ENCODE data around the gene TPCN2.

The TPCN2 gene

GRCh38 chr11:69052343-69053168 lies 3.8 kb downstream of the TPCN2 start:
- TF ChIP-seq CTCF (IDR thresholded peaks at IDR 0.05; ENCODE audit: low read depth, low read length, missing control alignments): no peak
- H3K4me3 ChIP-seq (ENCODE audit: low read depth, low read length): no peak overlapping the region
- H3K27me3 ChIP-seq (replicated peaks): no peaks in the 10 kb centered on the region
- in situ Hi-C loops (cut with HindIII; ENCODE audit: low pct_ligation_motif_present, low sequenced_read_pairs): no loop called here
- H3K27ac ChIP-seq: no peak overlapping the region
- no peak for DNase-seq
- H3K36me3 ChIP-seq (replicated peaks): peaks cover 2% of the 10 kb centered on the region

GRCh38 chr11:69053169-69053477 lies 4.4 kb downstream of the TPCN2 start:
- no peak for TF ChIP-seq CTCF (IDR thresholded peaks at IDR 0.05; ENCODE audit: low read depth, low read length, missing control alignments)
- no peak overlapping the region for H3K4me3 ChIP-seq (ENCODE audit: low read depth, low read length)
- H3K36me3 ChIP-seq (replicated peaks): peaks cover 2% of the 10 kb centered on the region
- H3K27ac ChIP-seq: no peak overlapping the region
- H3K27me3 ChIP-seq (replicated peaks): no peaks in the 10 kb centered on the region
- no peak for DNase-seq
- in situ Hi-C loops (cut with HindIII; ENCODE audit: low pct_ligation_motif_present, low sequenced_read_pairs): no loop called here

- Histone ChIP-seq H3K27ac (no peak overlapping the region), H3K27me3 (replicated peaks) (no peaks in the 10 kb centered on the region), H3K36me3 (replicated peaks) (peaks cover 2% of the 10 kb centered on the region), H3K4me3 (ENCODE audit: low read depth, low read length) (no peak overlapping the region)
- in situ Hi-C loops (cut with HindIII; ENCODE audit: low pct_ligation_motif_present, low sequenced_read_pairs): no loop called here
- DNase-seq: no peak
- TF ChIP-seq CTCF (IDR thresholded peaks at IDR 0.05; ENCODE audit: low read depth, low read length, missing control alignments): no peak
These were observed 5.0 kb downstream of the TPCN2 start for GRCh38 chr11:69053546-69054396.

GRCh38 chr11:69054397-69055211 lies 5.9 kb downstream of the TPCN2 start:
- TF ChIP-seq CTCF (IDR thresholded peaks at IDR 0.05; ENCODE audit: low read depth, low read length, missing control alignments): no peak
- Histone ChIP-seq H3K4me3 (ENCODE audit: low read depth, low read length) (no peak overlapping the region), H3K36me3 (replicated peaks) (peaks cover 2% of the 10 kb centered on the region), H3K27me3 (replicated peaks) (no peaks in the 10 kb centered on the region), H3K27ac (no peak overlapping the region)
- in situ Hi-C loops (cut with HindIII; ENCODE audit: low pct_ligation_motif_present, low sequenced_read_pairs): no loop called here
- no peak for DNase-seq

GRCh38 chr11:69055212-69055586 lies 6.5 kb downstream of the TPCN2 start:
- in situ Hi-C loops (cut with HindIII; ENCODE audit: low pct_ligation_motif_present, low sequenced_read_pairs): no loop called here
- H3K36me3 ChIP-seq (replicated peaks): peaks cover 2% of the 10 kb centered on the region
- no peak for DNase-seq

More at GRCh38 chr11:69055212-69055586, 6.5 kb downstream of the TPCN2 start:
- TF ChIP-seq CTCF (IDR thresholded peaks at IDR 0.05; ENCODE audit: low read depth, low read length, missing control alignments): no peak
- Histone ChIP-seq H3K27me3 (replicated peaks) (no peaks in the 10 kb centered on the region), H3K4me3 (ENCODE audit: low read depth, low read length) (no peak overlapping the region), H3K27ac (no peak overlapping the region)
